C4-2B (cell line): Measurements from ENCODE around the gene HOXA7.

Source experiments
- ZFX ChIP-seq: fragments of 450-650 bp; IDR thresholded peaks from 2 replicates; pipeline ENCODE4 v1.6.1; 2017
- TF ChIP-seq, protein P1 (sequence below): fragments of 450-650 bp; conservative IDR thresholded peaks from 2 replicates; pipeline ENCODE4 v1.5.1; 2017; ENCODE audit warnings: mild to moderate bottlenecking

DNA sequence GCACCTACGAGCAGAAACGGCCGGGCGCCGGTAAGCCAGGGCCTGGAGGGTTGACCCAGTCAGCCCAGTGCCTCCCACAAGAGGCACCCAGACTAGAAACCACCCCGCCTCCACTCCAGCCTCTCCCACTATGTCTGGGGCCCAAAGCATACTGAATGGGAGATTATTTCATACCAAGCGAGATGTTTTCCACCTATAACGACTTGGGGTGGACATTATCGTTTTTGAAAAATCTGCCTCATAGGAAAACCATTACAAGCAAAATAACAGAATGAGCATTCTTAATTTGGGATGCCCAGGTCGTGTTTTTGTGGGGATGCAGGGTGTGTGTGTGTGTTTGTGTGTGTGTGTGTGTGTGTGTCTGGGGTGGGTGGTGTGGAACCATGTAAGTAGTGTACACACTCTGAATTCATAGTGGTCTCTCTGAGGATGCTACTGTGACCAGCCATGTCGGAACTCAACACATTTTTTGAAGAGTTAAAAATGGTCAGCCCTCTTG lies 10.5 kb downstream of the HOXA7 start:
- TF ChIP-seq, protein P1, sequence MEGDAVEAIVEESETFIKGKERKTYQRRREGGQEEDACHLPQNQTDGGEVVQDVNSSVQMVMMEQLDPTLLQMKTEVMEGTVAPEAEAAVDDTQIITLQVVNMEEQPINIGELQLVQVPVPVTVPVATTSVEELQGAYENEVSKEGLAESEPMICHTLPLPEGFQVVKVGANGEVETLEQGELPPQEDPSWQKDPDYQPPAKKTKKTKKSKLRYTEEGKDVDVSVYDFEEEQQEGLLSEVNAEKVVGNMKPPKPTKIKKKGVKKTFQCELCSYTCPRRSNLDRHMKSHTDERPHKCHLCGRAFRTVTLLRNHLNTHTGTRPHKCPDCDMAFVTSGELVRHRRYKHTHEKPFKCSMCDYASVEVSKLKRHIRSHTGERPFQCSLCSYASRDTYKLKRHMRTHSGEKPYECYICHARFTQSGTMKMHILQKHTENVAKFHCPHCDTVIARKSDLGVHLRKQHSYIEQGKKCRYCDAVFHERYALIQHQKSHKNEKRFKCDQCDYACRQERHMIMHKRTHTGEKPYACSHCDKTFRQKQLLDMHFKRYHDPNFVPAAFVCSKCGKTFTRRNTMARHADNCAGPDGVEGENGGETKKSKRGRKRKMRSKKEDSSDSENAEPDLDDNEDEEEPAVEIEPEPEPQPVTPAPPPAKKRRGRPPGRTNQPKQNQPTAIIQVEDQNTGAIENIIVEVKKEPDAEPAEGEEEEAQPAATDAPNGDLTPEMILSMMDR: no peak
- no peak for TF ChIP-seq ZFX
